Epithelial cell of esophagus (primary cell): ENCODE data around the gene NUDT16L1.

Experiments used
- DNase-seq: peaks from one replicate; pipeline ENCODE4 v3.0.0; 2010; ENCODE audit warnings: low read depth
- H3K4me3 ChIP-seq: 2 replicates; pipeline ENCODE4 v1.5.1; 2011; ENCODE audit warnings: mild to moderate bottlenecking, low read length, control low read depth
- TF ChIP-seq, protein P1 (sequence below): IDR thresholded peaks from 2 replicates; pipeline ENCODE4 v1.5.1; 2011; ENCODE audit warnings: low read depth, mild to moderate bottlenecking, low read length, control low read depth, inconsistent platforms; ENCODE audit not compliant: insufficient read depth; ENCODE audit errors: missing control alignments

The NUDT16L1 gene

GRCh38 chr16:4706871-4707270, 13.5 kb downstream of the NUDT16L1 start:
- DNase-seq: no peak
- TF ChIP-seq, protein P1, sequence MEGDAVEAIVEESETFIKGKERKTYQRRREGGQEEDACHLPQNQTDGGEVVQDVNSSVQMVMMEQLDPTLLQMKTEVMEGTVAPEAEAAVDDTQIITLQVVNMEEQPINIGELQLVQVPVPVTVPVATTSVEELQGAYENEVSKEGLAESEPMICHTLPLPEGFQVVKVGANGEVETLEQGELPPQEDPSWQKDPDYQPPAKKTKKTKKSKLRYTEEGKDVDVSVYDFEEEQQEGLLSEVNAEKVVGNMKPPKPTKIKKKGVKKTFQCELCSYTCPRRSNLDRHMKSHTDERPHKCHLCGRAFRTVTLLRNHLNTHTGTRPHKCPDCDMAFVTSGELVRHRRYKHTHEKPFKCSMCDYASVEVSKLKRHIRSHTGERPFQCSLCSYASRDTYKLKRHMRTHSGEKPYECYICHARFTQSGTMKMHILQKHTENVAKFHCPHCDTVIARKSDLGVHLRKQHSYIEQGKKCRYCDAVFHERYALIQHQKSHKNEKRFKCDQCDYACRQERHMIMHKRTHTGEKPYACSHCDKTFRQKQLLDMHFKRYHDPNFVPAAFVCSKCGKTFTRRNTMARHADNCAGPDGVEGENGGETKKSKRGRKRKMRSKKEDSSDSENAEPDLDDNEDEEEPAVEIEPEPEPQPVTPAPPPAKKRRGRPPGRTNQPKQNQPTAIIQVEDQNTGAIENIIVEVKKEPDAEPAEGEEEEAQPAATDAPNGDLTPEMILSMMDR: no peak
- no peak overlapping the region for H3K4me3 ChIP-seq

GRCh38 chr16:4709481-4709880, 16.1 kb downstream of the NUDT16L1 start:
- H3K4me3 ChIP-seq: no peak overlapping the region
- TF ChIP-seq, protein P1: no peak
- no peak for DNase-seq

GRCh38 chr16:4713663-4714501, 20.5 kb downstream of the NUDT16L1 start:
- H3K4me3 ChIP-seq: no peak overlapping the region
- DNase-seq: no peak
- TF ChIP-seq, protein P1: no peak

DNA sequence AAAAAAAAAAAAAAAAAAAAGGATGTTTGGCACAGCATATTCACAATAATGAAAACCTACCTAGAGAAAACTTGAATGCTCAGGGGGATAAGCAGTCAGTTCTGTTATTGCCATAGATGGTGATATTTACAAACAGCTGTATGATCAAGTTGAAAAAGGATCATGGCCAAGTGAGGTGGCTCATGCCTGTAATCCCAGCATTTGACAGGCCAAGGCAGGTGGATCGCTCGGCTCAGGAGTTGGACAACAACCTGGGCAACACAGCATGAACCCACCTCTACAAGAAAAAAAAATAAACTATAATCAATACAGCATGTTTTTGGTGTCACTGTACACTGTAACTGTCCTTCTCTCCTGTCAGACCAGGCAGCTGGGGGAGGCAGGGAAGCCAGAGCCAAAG, 21.6 kb downstream of the NUDT16L1 start:
- no peak overlapping the region for H3K4me3 ChIP-seq
- TF ChIP-seq, protein P1: no peak
- DNase-seq: no peak

- TF ChIP-seq, protein P1: no peak
- no peak for DNase-seq
- H3K4me3 ChIP-seq: no peak overlapping the region
These were observed 25.1 kb downstream of the NUDT16L1 start for GRCh38 chr16:4718466-4718865.

DNA sequence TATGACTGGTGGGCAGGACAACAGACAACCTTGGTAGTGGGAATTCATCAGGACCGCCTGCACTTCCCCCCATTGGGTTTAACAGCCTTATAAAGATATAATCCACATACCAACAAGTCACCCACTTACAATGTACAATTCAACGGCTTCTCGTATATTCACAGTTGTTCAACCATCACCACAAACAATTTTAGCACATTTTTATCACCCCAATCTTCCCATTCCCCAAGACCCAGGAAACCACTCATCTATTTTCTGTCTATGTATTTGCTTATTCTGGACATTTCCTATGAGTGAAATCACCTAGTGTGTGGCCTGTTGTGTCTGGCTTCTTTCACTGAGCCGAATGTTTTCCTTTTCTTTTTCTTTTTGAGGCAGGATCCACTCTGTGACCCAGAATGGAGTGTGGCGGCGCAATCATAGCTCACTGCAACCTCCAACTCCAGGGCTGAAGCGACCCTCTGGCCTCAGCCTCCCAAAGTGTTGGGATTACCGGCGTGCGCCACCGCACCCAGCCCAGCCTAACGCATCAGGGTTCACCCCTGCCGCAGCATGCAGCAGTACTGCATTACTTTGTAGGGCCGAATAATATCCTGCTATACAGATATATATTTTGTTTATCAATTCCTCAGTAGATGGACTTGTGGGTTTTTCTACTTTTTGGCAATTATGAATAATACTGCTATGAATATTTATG, 29.9 kb downstream of the NUDT16L1 start:
- no peak for DNase-seq
- TF ChIP-seq, protein P1: no peak
- no peak overlapping the region for H3K4me3 ChIP-seq
